Gastrocnemius medialis (tissue), 4 donors: ENCODE measurements around the gene LHFPL2. TPM values are rescaled to one million over a fixed set of nuclear protein-coding genes. Genes with fewer than 3 reads are reported as not detected.

Experiments
- ATAC-seq, 2 donors: fragments of 150-250 bp; one replicate each; pipeline ENCODE4 v1.9.1; 2016
- DNase-seq, 2 donors: peaks; one replicate each; pipeline ENCODE4 v3.0.0-alpha.2; 2019
- H3K27ac ChIP-seq, 4 donors: fragments of 200-600 bp; sonication (generic); 1 replicate in 1 of 4; 2 replicates in 3 of 4; pipeline ENCODE4 v1.5.1; 2016 to 2018; ENCODE audit warnings: mild to moderate bottlenecking in 2 of 4, moderate library complexity in 1 of 4
- H3K27me3 ChIP-seq, 3 donors: fragments of 200-600 bp; sonication (generic) in 2 of 3; 1 replicate in 1 of 3; 2 replicates in 2 of 3; pipeline versions ENCODE4 v1.5.1 to v1.6.0; 2016 to 2019; ENCODE audit warnings: mild to moderate bottlenecking in 1 of 3, moderate library complexity in 1 of 3
- H3K36me3 ChIP-seq, 2 donors: fragments of 200-600 bp; sonication (generic) in 1 of 2; one replicate each; pipeline ENCODE4 v1.5.1; 2017 to 2018
- H3K4me1 ChIP-seq, 2 donors: fragments of 200-600 bp; sonication (generic) in 1 of 2; one replicate each; pipeline ENCODE4 v1.5.1; 2016 to 2017; ENCODE audit warnings: mild to moderate bottlenecking in 2 of 2
- H3K4me3 ChIP-seq, 4 donors: fragments of 200-600 bp; sonication (generic) in 3 of 4; 1 replicate in 1 of 4; 2 replicates in 3 of 4; pipeline ENCODE4 v1.5.1; 2016 to 2019; ENCODE audit warnings: mild to moderate bottlenecking in 2 of 4
- H3K9me3 ChIP-seq, 3 donors: fragments of 200-600 bp; sonication (generic) in 2 of 3; 1 replicate in 1 of 3; 2 replicates in 2 of 3; pipeline ENCODE4 v1.5.1; 2016 to 2019
- CTCF ChIP-seq, 5 experiments: fragments of 450-650 bp in 3 of 5; fragments of 200-600 bp in 2 of 5; sonication (generic) in 2 of 5; IDR thresholded peaks in 4 of 5; conservative IDR thresholded peaks in 1 of 5; 1 replicate in 4 of 5; 2 replicates in 1 of 5; pipeline ENCODE4 v1.5.1; 2016 to 2019; ENCODE audit warnings: antibody characterized with exemption in 5 of 5, mild to moderate bottlenecking in 3 of 5, moderate library complexity in 3 of 5
- POLR2A ChIP-seq, 2 donors: fragments of 450-650 bp; IDR thresholded peaks; one replicate each; pipeline ENCODE4 v1.6.1; 2017; ENCODE audit warnings: antibody characterized with exemption in 2 of 2, mild to moderate bottlenecking in 2 of 2, moderate library complexity in 2 of 2
- in situ Hi-C, 4 donors: fragments of 200-750 bp; cut with MboI; loops; one replicate each; pipeline versions ENCODE4 v1.15.0 to v1.8.0; 2017; ENCODE audit warnings: low sequenced_read_pairs in 4 of 4
- intact Hi-C: fragments of 100-400 bp; cut with DNase I; formaldehyde crosslinking; loops from one replicate; pipeline ENCODE4 v1.15.1; 2023; ENCODE audit warnings: low total_unique reads
- total RNA-seq, 4 donors: library from RNA; depleted of rRNA; stranded (reverse); fragments of >200 nt; gene quantifications; one replicate each; pipeline versions ENCODE4 v1.1.0 to v1.2.3, GENCODE V29; 2016

LHFPL2 gene
- total RNA-seq, 4 donors from 2014 or later: 3.4 to 4.7 (median 3.5) TPM

GRCh38 chr5:78497573-78498533 lies 150.7 kb downstream of the LHFPL2 start:
- intact Hi-C loops: no loop called here
- Histone ChIP-seq H3K9me3 (no peaks in the 10 kb centered on the region), H3K27ac (no peak overlapping the region), H3K36me3 (no peaks in the 10 kb centered on the region), H3K4me3 (no peak overlapping the region), H3K4me1 (peaks cover 11 to 17% of the 10 kb centered on the region in 2 donors), H3K27me3 (no peaks in the 10 kb centered on the region)
- in situ Hi-C loops: loop anchor here in 1 of 4 donors (25.0 kb wide), 1 partner anchor 464 kb away; no protein-coding TSS in a partner anchor
- DNase-seq (peak in 1 of 2 donors; percentile 52), ATAC-seq (peak; percentile 64 to 76)
- TF ChIP-seq POLR2A (IDR thresholded peaks at IDR 0.05) (no peak), CTCF (IDR thresholded peaks at IDR 0.05 in 4 of 5, conservative IDR thresholded peaks at IDR 0.05 in 1 of 5) (no peak)

GRCh38 chr5:78496373-78496772 lies 152.2 kb downstream of the LHFPL2 start:
- in situ Hi-C loops: loop anchor here in 1 of 4 donors (25.0 kb wide), 1 partner anchor 466 kb away; no protein-coding TSS in a partner anchor
- ATAC-seq: no peak
- H3K9me3 ChIP-seq: no peaks in the 10 kb centered on the region
- H3K27me3 ChIP-seq: no peaks in the 10 kb centered on the region
- intact Hi-C loops: no loop called here
- peaks cover 11% of the 10 kb centered on the region in 2 donors for H3K4me1 ChIP-seq
- H3K27ac ChIP-seq: no peak overlapping the region
- no peak for DNase-seq
- no peak for TF ChIP-seq POLR2A (IDR thresholded peaks at IDR 0.05)
- no peak for TF ChIP-seq CTCF (IDR thresholded peaks at IDR 0.05 in 4 of 5, conservative IDR thresholded peaks at IDR 0.05 in 1 of 5)
- H3K4me3 ChIP-seq: no peak overlapping the region
- no peaks in the 10 kb centered on the region for H3K36me3 ChIP-seq

- no peaks in the 10 kb centered on the region for H3K9me3 ChIP-seq
- TF ChIP-seq CTCF (IDR thresholded peaks at IDR 0.05 in 4 of 5, conservative IDR thresholded peaks at IDR 0.05 in 1 of 5) (no peak), POLR2A (IDR thresholded peaks at IDR 0.05) (no peak)
- no peaks in the 10 kb centered on the region for H3K27me3 ChIP-seq
- DNase-seq (no peak), ATAC-seq (no peak)
- no peak overlapping the region for H3K27ac ChIP-seq
- H3K4me3 ChIP-seq: no peak overlapping the region
- no peaks in the 10 kb centered on the region for H3K36me3 ChIP-seq
- in situ Hi-C loops: loop anchor here in 1 of 4 donors (25.0 kb wide), 1 partner anchor 467 kb away; no protein-coding TSS in a partner anchor
- intact Hi-C loops: no loop called here
- H3K4me1 ChIP-seq: peaks cover 11% of the 10 kb centered on the region in 2 donors
These were observed 152.8 kb downstream of the LHFPL2 start for GRCh38 chr5:78495800-78496199.

- ATAC-seq: no peak
- Histone ChIP-seq H3K9me3 (no peaks in the 10 kb centered on the region), H3K4me1 (peaks cover 4% of the 10 kb centered on the region in 2 donors), H3K4me3 (no peak overlapping the region), H3K27me3 (no peaks in the 10 kb centered on the region), H3K27ac (no peak overlapping the region), H3K36me3 (no peaks in the 10 kb centered on the region)
- intact Hi-C loops: no loop called here
- in situ Hi-C loops: loop anchor here in 1 of 4 donors (25.0 kb wide), 1 partner anchor 470 kb away; no protein-coding TSS in a partner anchor
- no peak for TF ChIP-seq CTCF (IDR thresholded peaks at IDR 0.05 in 4 of 5, conservative IDR thresholded peaks at IDR 0.05 in 1 of 5)
- TF ChIP-seq POLR2A (IDR thresholded peaks at IDR 0.05): no peak
- no peak for DNase-seq
These were observed 155.9 kb downstream of the LHFPL2 start for GRCh38 chr5:78492650-78493049.
